GM21423 (cell line): Measurements from ENCODE around the gene MPV17.
"Not testable (repeated sequence)": the region's sequence is repeated elsewhere in the genome, so short reads cannot be mapped to it uniquely, and the experiment has no call there.

Source experiments
- ATAC-seq: cut with Tn5 transposase; IDR thresholded peaks from one replicate; pipeline ENCODE4 v1.9.1; 2021; ENCODE audit warnings: mild to moderate bottlenecking, moderate library complexity; ENCODE audit not compliant: unreplicated experiment

The MPV17 gene

GRCh38 chr2:27270131-27270530, 52.8 kb downstream of the MPV17 start:
- ATAC-seq, result no peak

GRCh38 chr2:27268296-27268695, 54.6 kb downstream of the MPV17 start:
- ATAC-seq, result not testable (repeated sequence)

GRCh38 chr2:27265536-27265870, 57.4 kb downstream of the MPV17 start:
- no peak for ATAC-seq

GRCh38 chr2:27264753-27265535, 58.0 kb downstream of the MPV17 start:
- ATAC-seq, result no peak

GRCh38 chr2:27264253-27264752, 58.6 kb downstream of the MPV17 start:
- no peak for ATAC-seq

- ATAC-seq, result no peak
These were observed 59.3 kb downstream of the MPV17 start for GRCh38 chr2:27263287-27264252.

- ATAC-seq, result no peak
These were observed 60.3 kb downstream of the MPV17 start, which contains the start of gene SLC30A3 for GRCh38 chr2:27262379-27263286. TSS of gene SLC30A3 (minus strand) at chr2:27263047. CDS start at chr2:27262906, 141 bp downstream.

GRCh38 chr2:27261926-27262298, 61.0 kb downstream of the MPV17 start:
- ATAC-seq, result no peak

- no peak for ATAC-seq
These were observed 61.5 kb downstream of the MPV17 start for GRCh38 chr2:27261241-27261925.
